GM19035 (cell line): ENCODE data around the gene SYTL1.

Experiments used
- ATAC-seq: cut with Tn5 transposase; IDR thresholded peaks from one replicate; pipeline ENCODE4 v1.9.1; 2021; ENCODE audit not compliant: unreplicated experiment

Gene SYTL1

DNA sequence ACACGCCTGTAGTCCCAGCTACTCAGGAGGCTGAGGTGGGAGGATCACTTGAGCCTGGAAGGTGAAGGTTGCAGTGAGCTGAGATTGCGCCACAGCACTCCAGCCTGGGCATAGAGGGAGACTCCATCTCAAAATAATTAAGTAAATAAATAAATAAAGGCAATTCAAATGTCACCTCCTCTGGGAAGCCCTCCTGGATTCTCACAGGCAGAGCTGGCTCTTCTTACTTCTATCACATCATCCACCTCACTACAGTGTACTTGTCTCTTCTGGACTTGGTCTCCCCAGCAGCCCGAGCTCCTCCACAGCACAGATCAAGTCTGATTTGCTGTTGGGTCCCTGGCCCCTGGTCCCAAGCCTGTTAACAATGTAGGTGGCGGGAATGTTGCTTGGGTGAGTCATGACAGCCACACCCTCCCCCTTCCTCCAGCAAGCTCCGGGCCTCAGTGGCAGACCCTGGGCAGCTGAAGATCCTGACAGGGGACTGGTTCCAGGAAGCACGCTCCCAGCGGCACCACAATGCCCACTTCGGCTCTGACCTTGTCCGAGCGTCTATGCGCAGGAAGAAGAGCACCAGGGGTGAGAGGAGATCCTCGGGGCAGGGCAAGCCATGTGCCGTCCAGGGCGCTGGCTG, 5.3 kb downstream of the SYTL1 start:
- no peak for ATAC-seq

DNA sequence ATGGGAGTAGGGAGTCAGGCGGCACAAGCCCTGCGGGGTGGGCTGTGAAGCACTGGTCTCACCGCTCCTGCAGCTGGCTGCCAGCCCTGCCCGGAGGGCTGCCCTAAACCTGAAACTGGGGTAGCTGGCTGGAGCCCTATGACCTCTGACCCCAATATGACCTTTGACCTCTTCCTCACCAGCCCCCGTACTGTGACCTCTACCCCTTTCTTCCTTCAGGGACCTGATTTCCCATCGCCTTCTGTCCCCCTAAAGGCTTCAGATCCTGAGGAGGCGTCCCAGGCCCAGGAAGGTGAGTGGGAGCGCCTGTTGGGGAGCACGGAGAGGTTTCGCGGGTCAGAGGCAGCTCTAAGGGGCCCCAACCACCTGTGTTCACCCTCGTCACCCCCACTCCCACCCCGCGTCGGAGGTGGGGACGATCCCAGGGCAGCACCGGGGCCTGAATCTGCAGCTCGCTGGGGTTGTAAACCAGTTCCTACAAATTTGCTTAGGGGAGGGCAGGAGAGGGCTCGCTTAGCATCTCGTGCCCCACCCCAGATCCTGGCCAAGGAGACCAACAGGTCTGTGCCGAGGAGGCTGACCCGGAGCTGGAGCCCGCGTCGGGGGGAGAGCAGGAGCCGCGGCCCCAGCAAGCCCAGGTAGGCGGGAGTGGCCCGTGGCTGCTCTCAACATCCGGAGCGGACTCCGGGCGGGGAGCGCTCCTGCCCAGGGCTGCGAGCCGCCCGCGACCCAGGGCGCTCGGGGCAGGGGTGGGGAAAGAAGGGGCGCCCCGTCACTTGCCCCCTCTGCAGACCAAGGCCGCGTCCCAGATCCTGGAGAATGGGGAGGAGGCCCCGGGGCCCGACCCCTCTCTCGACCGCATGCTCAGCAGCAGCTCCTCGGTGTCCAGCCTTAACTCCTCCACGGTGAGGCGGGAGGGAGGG, 7.3 kb downstream of the SYTL1 start:
- ATAC-seq: no peak

DNA sequence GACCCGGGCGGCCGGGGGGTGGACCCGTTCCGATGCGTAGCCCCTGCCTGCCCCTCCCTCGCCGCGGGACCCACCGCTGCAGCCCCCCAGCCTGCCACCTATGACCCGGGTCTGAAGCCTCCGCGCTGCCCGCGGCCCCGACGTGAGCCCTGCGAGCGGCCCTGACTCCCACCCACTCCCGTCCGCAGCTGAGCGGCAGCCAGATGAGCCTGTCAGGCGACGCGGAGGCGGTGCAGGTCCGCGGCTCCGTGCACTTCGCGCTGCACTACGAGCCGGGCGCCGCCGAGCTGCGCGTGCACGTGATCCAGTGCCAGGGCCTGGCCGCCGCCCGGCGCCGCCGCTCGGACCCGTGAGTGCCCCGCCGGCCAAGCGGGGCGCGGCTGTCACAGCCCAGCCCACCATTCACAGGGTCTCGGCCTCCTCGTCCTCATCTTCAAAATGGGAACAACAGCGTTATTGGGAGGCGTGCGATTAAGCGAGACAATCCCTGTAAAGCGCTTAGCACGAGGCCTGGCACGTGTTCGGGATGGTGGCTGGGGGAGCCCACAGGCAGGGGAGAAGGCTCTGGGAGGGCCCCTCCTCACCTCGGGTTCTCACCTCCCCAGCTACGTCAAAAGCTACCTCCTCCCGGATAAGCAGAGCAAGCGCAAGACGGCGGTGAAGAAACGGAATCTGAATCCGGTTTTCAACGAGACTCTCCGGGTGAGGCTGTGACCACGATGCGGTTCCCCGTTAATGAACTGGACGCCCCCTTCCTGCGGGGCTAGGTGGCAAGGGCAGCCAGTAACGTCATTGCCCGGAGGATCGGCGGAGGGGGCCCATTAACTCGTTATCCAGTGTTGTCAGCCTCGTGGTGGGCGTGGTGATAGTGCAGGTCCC, 8.2 kb downstream of the SYTL1 start:
- ATAC-seq: no peak

DNA sequence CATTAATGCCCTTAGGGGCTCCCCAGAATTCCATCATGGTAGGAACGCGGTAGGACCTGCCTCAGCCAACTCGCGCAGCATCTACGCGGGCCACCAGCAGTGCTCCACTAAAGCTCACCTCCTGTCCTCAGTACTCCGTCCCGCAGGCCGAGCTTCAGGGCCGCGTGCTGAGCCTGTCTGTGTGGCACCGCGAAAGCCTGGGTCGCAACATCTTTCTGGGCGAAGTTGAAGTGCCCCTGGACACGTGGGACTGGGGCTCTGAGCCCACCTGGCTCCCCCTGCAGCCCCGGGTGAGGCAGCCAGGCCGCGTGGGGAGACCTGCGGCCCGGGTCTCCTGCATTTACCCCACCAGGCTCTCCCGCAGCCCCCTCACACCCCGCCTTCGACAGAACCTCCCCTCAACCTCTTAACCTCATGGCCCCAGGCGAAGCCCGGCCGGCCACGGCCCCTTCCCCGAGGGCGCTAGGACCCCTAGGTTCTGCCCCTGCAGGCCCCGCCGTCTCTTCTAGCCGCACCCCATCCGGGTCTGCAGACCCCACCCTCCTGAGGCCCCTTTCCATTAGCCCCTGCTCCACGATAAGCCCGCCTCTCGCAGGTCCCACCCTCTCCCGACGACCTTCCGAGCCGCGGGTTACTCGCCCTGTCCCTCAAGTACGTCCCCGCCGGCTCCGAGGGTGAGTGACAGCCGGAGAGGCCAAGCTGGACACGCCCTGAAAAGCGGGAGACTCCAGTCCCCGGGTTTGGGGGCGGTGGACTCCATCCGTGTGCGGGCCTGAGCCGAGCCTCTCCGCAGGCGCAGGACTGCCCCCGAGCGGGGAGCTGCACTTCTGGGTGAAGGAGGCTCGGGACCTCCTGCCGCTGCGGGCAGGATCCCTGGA, 9.1 kb downstream of the SYTL1 start:
- ATAC-seq: no peak

DNA sequence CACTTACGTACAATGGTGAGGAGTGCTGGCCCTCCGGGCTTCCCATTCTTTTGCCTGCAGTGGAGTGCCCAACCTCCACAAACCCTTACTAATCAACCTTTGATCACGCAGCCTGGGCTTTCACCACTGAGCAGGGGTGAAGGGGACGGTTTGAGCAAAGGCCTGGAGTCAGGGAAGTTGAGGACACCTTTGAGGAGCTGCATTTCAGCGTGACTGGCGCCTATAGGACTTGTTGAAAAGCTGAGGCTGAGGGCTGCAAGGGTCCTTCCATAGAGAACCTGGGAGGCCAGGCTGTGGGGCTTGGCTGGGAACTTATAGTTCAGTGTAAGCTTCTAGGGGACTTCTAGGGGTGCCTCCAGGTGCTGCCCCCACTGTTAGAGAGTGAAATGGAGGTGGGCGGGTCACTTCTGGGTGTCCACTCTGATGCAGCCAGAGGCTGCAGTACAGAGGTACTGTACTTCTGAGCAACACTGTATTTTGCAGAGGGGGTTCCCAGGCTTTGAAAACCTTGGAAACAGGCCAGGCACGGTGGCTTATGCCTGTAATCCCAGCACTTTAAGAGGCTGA, 9.8 kb downstream of the SYTL1 start:
- ATAC-seq: no peak

DNA sequence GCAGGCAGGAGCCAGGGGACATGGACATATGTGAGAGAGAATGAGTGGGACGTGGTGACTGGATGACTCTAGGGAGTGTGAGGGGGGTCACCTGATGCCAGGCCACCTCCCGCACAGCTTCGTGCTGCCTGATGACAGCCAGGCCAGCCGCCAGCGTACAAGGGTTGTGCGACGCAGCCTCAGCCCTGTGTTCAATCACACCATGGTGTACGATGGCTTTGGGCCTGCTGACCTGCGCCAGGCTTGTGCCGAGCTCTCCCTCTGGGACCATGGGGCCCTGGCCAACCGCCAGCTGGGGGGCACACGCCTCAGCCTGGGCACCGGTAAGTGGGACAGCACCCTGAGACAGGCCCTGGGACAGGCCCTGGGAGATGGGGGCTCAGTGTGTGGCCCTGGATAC, 11.3 kb downstream of the SYTL1 start:
- no peak for ATAC-seq

DNA sequence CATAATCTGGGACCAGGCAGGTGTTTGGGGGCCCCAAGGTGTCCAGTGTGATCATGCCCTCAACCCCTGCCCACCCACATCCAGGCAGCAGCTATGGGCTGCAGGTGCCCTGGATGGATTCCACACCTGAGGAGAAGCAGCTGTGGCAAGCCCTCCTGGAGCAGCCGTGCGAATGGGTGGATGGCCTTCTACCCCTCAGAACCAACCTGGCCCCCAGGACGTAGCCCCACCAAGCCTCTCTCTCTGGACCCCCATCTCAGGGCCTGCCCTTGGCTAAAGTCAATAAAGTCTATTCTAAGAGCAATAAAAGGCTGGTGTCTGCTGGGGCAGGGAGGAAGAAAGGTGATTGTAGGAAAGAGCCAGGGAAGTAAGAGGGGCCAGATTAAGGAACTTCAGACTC, 11.8 kb downstream of the SYTL1 start:
- ATAC-seq: no peak

DNA sequence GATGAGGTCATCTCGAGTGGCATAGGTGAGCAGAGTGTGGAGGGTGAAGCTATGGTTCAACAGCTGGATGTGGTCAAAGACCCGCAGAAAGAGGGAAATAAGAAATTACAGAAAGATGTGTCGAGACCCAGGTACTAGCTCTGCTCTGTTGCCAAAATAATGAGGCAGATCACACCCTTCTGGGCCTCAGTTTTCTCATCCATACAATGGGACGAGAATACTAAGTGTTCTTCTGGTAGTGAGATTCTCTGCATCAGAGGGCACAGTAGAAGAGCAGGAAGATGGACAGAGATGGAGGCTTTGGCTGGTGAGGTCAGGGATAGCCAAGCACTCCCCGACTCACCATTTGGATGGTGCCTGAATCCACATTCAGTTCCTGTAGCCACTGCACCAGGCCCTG, 13.9 kb downstream of the SYTL1 start:
- no peak for ATAC-seq

DNA sequence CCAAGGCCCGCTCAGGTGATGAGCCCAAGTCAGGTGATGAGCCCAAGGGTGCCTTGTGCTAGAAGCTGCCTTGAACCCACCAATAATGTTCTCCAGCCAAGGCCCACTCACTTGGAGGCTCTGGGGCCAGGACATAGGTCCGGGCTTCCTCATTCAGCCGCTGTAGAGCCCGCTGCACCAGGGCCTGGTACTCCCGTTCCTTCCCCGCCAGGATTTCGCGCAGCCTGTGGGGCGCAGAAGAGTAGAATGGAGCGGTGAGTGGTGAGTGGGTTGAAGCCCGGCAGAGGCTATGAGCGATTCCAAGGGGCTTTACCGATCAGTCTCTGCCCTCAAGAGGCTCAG, 14.4 kb downstream of the SYTL1 start:
- ATAC-seq: no peak

DNA sequence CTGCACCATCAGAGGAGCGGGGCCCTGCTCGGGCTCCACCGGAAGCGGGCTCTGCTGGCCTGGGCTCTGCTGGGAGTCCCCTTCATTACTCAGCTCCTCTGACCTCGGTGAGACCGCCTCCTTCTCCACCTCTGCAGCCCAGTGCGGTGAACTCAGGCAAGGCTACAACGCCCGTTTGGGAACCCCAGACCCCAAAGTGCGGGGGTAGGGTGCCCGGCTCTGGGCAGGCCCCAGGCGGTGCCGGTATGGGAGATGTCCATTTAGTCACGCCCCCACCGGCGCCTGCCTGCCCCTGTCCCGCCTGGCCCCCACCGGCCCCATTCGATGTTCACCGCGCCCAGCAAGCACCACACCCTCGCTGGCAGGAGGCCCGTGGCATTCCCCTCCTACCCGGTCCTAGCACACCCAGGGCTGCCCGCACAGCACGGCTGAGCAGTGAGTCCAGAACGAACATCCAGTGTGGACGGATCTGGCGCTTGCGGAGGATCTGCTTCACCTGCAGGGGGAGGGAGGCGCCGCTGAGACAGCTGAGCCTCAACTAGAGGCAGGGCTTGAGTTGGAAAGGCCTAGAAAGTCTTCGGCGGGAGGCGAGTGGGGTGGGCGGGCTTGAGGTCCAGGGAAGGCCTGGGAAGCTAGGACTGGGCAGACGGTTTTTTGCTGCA, 14.9 kb downstream of the SYTL1 start:
- no peak for ATAC-seq

DNA sequence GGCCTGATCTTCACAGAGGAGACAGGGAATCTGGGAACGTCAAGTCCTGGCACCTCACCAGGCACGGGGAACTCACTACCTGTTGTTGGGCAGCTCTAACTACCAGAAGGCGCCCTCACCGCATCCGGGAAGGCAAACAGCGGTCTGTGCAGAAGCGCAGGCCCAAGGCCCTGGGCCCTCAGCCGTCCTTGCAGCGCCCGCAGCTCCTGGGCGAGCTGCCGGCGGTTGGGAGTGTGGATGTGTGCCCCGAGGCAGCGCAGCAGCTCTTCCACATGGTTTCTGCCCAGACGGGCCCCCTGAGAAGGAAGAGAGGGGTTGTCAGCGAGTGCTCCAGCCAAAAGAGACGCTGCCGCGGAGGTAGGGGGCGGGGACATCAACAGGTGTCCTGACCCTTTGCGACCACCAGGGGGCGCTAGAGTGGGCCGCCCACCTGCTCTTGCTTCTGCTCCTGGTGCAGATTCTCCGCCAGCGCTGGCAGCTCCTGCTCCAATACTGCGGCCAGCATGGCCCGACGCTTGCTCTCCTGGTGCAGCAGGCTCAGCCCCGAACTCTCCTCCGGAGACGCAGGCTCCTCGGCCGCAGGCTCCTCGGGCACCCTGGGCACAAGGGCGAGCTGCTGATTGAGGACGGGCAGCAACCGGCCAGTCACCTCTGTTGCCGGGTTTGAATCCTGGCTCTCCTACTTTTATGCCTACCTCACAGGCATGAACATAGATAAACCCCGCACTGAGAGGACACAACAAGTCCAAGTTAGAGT, 15.6 kb downstream of the SYTL1 start:
- ATAC-seq: no peak

DNA sequence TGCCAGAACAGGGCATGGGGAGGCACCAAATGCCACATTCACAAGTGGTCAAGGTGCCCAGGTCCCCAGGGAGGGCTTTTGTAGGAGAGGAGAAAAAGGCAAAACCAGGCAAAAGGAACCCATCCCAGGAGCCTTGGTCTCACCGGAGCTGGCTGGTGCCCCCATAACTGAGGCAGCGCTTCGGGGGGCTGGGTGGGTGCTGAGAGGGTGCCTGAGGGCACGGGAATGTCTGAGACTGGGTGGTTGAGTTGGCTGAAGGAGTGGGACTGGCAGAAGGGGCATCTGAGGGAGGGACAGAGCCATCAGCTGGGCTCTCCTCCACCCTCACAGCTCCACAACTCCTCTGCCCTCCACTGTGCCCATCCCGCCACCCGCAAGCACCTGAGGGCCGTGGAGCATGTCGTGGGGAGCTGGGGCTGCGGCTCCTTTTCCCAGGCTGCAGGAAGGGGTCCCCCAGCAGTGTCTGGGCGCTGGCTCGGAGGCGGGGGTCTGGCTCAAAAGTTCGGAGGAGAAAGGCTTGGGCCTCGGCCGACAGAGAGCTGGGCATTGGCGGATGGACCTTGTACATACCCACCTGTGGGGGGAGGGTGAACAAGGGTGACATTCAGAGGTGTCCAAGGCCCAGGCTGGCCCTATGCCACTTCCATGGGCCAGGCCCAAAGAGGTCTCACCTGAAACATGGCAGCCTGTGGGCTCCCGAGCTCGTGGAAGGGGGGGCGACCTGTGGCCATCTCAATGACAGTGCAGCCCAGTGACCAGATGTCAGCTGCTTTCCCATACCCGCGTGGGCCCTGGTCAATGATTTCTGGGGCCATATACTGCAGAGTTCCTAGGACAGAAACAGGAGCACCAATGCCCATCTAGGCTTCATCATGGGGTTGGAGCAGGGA, 16.5 kb downstream of the SYTL1 start:
- no peak for ATAC-seq

DNA sequence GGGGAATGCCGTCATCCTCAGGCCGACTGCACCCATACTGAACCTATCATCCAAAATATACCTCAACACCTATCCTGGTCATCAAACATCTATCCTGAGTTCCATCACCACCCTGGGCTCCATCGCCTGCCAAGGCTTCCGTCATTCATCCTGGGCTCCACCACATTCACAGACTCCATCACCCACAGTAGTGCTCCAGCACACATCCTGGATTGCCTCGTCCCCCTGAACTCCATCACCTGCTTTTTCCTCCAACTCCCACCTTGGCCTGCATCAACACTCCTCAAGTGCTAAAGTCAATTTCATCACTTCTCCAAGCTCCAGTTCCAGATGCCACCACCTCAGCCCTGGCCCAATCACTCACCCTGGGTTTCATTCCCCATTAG, 17.1 kb downstream of the SYTL1 start:
- ATAC-seq: no peak

DNA sequence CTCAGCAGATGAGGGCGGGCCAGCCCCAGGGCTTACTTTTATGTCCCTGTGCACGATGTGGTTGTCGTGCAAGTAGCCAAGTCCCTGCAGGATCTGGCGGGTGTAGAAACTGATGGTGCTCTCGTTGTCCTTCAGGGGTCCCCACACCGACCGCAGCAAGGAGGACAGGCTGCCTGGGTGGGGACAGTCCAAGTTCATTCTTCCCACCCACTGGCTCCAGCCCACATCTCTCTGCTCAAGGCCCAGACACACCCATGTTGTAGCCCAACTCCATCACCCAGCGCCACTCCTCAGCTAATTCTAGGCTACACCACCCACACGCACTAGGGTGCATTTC, 18.0 kb downstream of the SYTL1 start:
- ATAC-seq: no peak

DNA sequence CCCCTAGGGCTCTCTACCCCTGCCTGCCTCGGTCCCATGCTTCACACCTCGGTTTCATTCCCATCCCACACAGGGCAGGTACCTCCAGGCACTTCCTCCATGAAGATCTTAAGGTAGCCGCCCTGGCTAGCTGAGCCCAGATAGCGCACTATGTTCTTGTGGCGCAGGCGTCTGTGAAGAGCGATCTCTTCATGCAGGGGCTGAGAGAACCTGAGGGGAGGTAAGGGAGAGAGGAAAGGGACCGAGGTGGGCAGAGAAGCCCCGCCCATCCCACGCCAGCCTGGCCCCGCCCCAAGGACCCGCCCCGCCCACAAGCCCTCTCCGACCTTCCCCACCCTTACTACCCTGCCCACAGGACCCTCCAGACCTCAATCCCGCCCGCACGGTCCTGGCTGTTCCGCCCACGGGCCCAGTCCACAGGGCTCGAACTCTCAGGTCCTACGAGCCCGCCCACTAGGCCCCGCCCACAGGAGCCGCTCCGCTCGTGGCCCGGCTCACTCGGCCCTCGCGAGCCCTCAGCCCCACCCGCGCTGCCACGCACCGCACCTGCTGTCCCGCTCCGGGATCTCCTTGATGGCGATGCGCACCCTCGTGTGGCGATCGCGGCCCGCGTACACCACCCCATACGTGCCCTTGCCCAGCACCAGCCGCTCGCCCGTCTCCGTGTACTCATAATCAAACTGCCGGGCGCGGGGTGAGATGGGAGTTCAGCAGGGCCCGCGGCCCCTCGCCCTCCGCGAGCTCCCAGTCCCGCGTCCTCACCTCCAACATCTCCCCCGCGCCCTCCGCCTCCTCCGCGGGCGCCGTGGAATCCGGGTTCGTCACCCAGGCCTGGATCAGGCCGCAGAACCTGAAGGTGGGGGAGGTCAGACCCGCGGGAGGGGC, 18.6 kb downstream of the SYTL1 start:
- ATAC-seq: no peak

DNA sequence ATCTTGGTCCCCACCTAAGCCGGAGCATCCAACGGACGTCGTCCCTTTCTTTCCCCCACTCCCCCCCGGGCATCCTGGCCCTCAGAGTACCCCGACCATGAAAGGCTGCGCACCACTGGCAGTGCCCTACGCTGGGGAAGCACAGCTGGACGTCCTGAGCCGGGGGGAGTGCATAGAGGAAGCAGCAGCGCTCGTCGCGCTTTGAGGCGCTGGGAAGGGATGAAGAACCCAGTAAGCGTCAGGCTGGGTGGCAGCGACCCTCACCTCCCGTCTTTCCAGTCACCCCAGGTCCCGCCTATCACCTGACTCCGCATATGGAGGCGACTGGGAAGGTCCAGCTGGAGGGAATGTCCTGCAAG, 19.2 kb downstream of the SYTL1 start:
- no peak for ATAC-seq

DNA sequence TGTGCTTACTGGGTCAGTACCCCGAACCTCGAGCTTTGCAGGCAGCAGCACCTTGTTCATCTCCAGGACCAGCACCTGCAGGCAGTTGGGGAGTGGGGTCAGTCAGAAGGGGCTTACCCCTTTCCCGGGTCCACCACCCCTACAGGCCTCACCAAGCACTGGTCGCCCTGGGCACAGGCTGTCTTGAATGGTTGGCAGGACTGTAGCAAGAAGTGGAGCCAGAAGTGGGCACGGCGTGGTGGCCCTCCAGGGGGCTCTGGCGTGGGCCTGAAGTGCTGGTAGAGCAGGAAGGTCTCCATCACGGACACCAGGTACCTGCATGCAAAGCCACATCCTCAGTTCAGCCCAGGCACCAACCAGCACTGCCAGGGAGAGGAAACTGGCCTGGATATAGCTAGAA, 19.7 kb downstream of the SYTL1 start:
- no peak for ATAC-seq
